ENCODE data around the gene GLRX.
A peak's percentile ranks its signal among the peaks of the same experiment; 100 is the strongest.

The GLRX gene

GRCh38 chr5:95846554-95847260 lies 24.2 kb upstream of the GLRX start:
- H2AFZ ChIP-seq (ENCODE audit: low read length) = no peak overlapping the region
- no peak overlapping the region for H3K4me2 ChIP-seq (ENCODE audit: low read length)
- no peak overlapping the region for H3K9ac ChIP-seq (ENCODE audit: low read length)
- peaks cover 8% of the 10 kb centered on the region for H3K4me1 ChIP-seq (ENCODE audit: insufficient read depth, low read length, severe bottlenecking)
- H3K27ac ChIP-seq (ENCODE audit: low read depth, low read length, poor library complexity, severe bottlenecking) = no peak overlapping the region
- no peaks in the 10 kb centered on the region for H3K79me2 ChIP-seq (ENCODE audit: insufficient read depth, low read length)
- no peaks in the 10 kb centered on the region for H3K9me2 ChIP-seq (ENCODE audit: low read depth, low read length)
- no peaks in the 10 kb centered on the region for H3K9me3 ChIP-seq (ENCODE audit: low read length)
- H3F3A ChIP-seq (ENCODE audit: insufficient read depth, low read length) = no peaks in the 10 kb centered on the region
- TF ChIP-seq CTCF (IDR thresholded peaks at IDR 0.05; ENCODE audit: low read length) = peak; percentile 94
- TF ChIP-seq EZH2 (IDR thresholded peaks at IDR 0.05; ENCODE audit: borderline replicate concordance, low read length) = no peak
- no peaks in the 10 kb centered on the region for H4K20me1 ChIP-seq (ENCODE audit: insufficient read depth, low read length)
- H3K27me3 ChIP-seq (ENCODE audit: insufficient read depth, low read length) = no peaks in the 10 kb centered on the region
- no peak overlapping the region for H3K4me3 ChIP-seq (ENCODE audit: low read depth, low read length, poor library complexity, severe bottlenecking)
- no peaks in the 10 kb centered on the region for H3K36me3 ChIP-seq (ENCODE audit: insufficient read depth, low read length)

- Histone ChIP-seq H3K36me3 (ENCODE audit: insufficient read depth, low read length) (no peaks in the 10 kb centered on the region), H3K4me3 (ENCODE audit: low read depth, low read length, poor library complexity, severe bottlenecking) (no peak overlapping the region), H3K4me1 (ENCODE audit: insufficient read depth, low read length, severe bottlenecking) (peaks cover 8% of the 10 kb centered on the region), H4K20me1 (ENCODE audit: insufficient read depth, low read length) (no peaks in the 10 kb centered on the region), H3K79me2 (ENCODE audit: insufficient read depth, low read length) (no peaks in the 10 kb centered on the region), H3K9me2 (ENCODE audit: low read depth, low read length) (no peaks in the 10 kb centered on the region), H3K27me3 (ENCODE audit: insufficient read depth, low read length) (no peaks in the 10 kb centered on the region), H3K9ac (ENCODE audit: low read length) (no peak overlapping the region), H2AFZ (ENCODE audit: low read length) (no peak overlapping the region), H3F3A (ENCODE audit: insufficient read depth, low read length) (no peaks in the 10 kb centered on the region), H3K9me3 (ENCODE audit: low read length) (no peaks in the 10 kb centered on the region), H3K27ac (ENCODE audit: low read depth, low read length, poor library complexity, severe bottlenecking) (no peak overlapping the region), H3K4me2 (ENCODE audit: low read length) (no peak overlapping the region)
- no peak for TF ChIP-seq CTCF (IDR thresholded peaks at IDR 0.05; ENCODE audit: low read length)
Observed at GRCh38 chr5:95845391-95845790, 22.9 kb upstream of the GLRX start.

- no peaks in the 10 kb centered on the region for H3K9me3 ChIP-seq (ENCODE audit: low read length)
- no peaks in the 10 kb centered on the region for H3K79me2 ChIP-seq (ENCODE audit: insufficient read depth, low read length)
- H3K4me1 ChIP-seq (ENCODE audit: insufficient read depth, low read length, severe bottlenecking) = peaks cover 8% of the 10 kb centered on the region
- TF ChIP-seq EZH2 (IDR thresholded peaks at IDR 0.05; ENCODE audit: borderline replicate concordance, low read length) (no peak), CTCF (IDR thresholded peaks at IDR 0.05; ENCODE audit: low read length) (no peak)
- no peak overlapping the region for H3K27ac ChIP-seq (ENCODE audit: low read depth, low read length, poor library complexity, severe bottlenecking)
- no peaks in the 10 kb centered on the region for H3K27me3 ChIP-seq (ENCODE audit: insufficient read depth, low read length)
- no peaks in the 10 kb centered on the region for H4K20me1 ChIP-seq (ENCODE audit: insufficient read depth, low read length)
- no peak overlapping the region for H3K9ac ChIP-seq (ENCODE audit: low read length)
- H3K9me2 ChIP-seq (ENCODE audit: low read depth, low read length) = no peaks in the 10 kb centered on the region
- H3K4me2 ChIP-seq (ENCODE audit: low read length) = no peak overlapping the region
- H3F3A ChIP-seq (ENCODE audit: insufficient read depth, low read length) = no peaks in the 10 kb centered on the region
- H3K4me3 ChIP-seq (ENCODE audit: low read depth, low read length, poor library complexity, severe bottlenecking) = no peak overlapping the region
- no peaks in the 10 kb centered on the region for H3K36me3 ChIP-seq (ENCODE audit: insufficient read depth, low read length)
- H2AFZ ChIP-seq (ENCODE audit: low read length) = no peak overlapping the region
Observed at GRCh38 chr5:95843733-95844223, 21.3 kb upstream of the GLRX start.
